ENCODE results near the gene ITGAL.

DNA sequence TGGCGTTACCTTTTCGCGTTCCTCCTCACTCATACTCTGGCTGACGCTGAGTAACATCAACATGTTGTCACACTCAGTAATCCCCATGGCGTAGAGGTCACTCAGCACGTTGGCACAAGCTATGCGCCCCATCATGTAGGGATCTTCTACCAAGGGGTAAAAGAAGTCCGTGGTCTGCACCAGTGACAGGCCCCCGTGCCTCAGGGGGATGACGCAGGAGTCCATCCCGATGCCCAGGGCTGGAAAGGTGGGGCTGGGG lies 27.5 kb upstream of the ITGAL start:
- TF ChIP-seq, protein P1, sequence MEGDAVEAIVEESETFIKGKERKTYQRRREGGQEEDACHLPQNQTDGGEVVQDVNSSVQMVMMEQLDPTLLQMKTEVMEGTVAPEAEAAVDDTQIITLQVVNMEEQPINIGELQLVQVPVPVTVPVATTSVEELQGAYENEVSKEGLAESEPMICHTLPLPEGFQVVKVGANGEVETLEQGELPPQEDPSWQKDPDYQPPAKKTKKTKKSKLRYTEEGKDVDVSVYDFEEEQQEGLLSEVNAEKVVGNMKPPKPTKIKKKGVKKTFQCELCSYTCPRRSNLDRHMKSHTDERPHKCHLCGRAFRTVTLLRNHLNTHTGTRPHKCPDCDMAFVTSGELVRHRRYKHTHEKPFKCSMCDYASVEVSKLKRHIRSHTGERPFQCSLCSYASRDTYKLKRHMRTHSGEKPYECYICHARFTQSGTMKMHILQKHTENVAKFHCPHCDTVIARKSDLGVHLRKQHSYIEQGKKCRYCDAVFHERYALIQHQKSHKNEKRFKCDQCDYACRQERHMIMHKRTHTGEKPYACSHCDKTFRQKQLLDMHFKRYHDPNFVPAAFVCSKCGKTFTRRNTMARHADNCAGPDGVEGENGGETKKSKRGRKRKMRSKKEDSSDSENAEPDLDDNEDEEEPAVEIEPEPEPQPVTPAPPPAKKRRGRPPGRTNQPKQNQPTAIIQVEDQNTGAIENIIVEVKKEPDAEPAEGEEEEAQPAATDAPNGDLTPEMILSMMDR (IDR thresholded peaks at IDR 0.05): no peak
- no peak for TF ChIP-seq POLR2A (IDR thresholded peaks at IDR 0.05)

All from heart left ventricle (tissue), 13 donors.